ENCODE measurements around the gene BRD3. TPM values are rescaled to one million over a fixed set of nuclear protein-coding genes. Genes with fewer than 3 reads are reported as not detected.

Gene BRD3
- total RNA-seq (ENCODE audit: unreplicated experiment) = 128 TPM
- long read RNA-seq, full-length matches to known transcripts = 8 of 65 reads
- long read RNA-seq, partial matches to known transcripts = 21 of 65 reads
- long read RNA-seq, other reads (novel, unspliced or antisense) = 36 of 65 reads

DNA sequence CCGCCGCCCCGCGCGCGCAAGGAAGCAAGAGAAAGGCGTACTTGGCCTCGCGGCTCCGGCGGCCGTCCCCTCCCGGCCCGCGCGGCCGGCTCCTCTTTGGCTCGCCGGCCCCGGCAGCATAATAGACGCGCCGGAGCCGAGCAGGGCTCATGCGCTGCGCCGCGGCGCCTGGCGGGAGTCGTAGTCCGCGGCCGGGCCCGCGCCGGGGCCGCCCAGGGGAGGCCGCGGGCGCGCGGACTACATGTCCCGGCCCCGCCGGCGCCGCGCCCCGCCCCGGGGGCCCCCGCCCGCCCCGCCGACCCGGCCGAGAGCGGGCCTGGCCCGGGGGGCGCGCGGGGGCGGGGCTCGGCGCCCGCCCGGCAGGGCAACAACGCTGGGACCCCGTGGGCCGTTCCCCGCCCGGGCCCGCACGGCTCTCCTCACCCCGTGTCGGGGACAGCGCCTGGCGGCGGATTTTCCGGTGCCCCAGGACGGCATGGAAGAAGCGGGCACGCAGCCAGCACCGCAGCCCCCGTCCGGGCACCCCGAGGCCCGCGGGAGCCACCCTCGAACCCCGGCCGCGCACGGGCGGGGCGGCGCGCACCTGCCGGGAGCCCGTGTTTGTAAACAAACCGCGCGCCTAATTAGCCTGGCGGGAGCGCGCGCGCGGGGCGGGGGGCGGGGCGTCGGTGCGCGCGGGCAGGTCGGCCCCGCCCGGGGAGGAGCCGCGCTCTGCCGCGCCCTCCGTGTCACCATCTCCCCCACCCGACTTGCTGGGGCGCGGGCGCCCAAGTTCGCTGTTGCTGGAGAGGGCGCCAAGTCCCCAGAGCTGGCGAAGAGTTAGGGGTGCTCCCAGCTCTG is at the start of gene BRD3:
TSS of gene BRD3 (minus strand) at position 123 of the 840 bp plus-strand sequence. CDS start 14,549 bp downstream, outside the sequence.
- Mint-ChIP-seq H3K4me3 (ENCODE audit: unreplicated experiment) (peak within 1 kb of the TSS; percentile 94), H3K36me3 (ENCODE audit: unreplicated experiment) (no peaks in the 10 kb centered on the region), H3K9me3 (ENCODE audit: unreplicated experiment) (peaks cover 12% of the 10 kb centered on the region), H3K27me3 (ENCODE audit: unreplicated experiment) (peaks cover 10% of the 10 kb centered on the region), H3K4me1 (ENCODE audit: low read depth, unreplicated experiment) (peaks cover 13% of the 10 kb centered on the region), H3K27ac (ENCODE audit: unreplicated experiment) (peak within 1 kb of the TSS; percentile 84)
- TF ChIP-seq, protein P1, sequence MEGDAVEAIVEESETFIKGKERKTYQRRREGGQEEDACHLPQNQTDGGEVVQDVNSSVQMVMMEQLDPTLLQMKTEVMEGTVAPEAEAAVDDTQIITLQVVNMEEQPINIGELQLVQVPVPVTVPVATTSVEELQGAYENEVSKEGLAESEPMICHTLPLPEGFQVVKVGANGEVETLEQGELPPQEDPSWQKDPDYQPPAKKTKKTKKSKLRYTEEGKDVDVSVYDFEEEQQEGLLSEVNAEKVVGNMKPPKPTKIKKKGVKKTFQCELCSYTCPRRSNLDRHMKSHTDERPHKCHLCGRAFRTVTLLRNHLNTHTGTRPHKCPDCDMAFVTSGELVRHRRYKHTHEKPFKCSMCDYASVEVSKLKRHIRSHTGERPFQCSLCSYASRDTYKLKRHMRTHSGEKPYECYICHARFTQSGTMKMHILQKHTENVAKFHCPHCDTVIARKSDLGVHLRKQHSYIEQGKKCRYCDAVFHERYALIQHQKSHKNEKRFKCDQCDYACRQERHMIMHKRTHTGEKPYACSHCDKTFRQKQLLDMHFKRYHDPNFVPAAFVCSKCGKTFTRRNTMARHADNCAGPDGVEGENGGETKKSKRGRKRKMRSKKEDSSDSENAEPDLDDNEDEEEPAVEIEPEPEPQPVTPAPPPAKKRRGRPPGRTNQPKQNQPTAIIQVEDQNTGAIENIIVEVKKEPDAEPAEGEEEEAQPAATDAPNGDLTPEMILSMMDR (IDR thresholded peaks at IDR 0.05; ENCODE audit: partially characterized antibody, unreplicated experiment) = no peak
- DNase-seq = peak; percentile 85

- Mint-ChIP-seq H3K4me3 (ENCODE audit: unreplicated experiment) (no peak overlapping the region), H3K27ac (ENCODE audit: unreplicated experiment) (no peak overlapping the region), H3K27me3 (ENCODE audit: unreplicated experiment) (peaks cover 3% of the 10 kb centered on the region), H3K4me1 (ENCODE audit: low read depth, unreplicated experiment) (no peaks in the 10 kb centered on the region), H3K9me3 (ENCODE audit: unreplicated experiment) (no peaks in the 10 kb centered on the region), H3K36me3 (ENCODE audit: unreplicated experiment) (no peaks in the 10 kb centered on the region)
- TF ChIP-seq, protein P1 (IDR thresholded peaks at IDR 0.05; ENCODE audit: partially characterized antibody, unreplicated experiment) = no peak
- no peak for DNase-seq
Observed at GRCh38 chr9:134112561-134112960, 44.7 kb upstream of the BRD3 start.

DNA sequence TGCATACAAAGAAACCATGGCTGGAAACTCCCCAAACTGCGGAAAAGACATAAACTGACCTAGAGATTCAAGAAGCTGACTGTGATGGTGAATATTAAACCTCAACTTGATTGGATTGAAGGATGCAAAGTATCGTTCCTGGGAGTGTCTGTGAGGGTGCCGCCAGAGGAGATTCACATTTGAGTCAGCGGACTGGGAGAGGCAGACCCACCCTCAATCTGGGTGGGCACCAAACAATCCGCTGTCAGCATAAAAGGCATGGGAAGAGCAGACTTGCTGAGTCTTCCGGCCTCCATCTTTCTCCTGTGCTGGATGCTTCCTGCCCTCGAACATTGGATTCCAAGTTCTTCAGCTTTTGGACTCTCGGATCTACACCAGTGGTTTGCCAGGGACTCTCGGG is 43.2 kb upstream of the BRD3 start:
- no peaks in the 10 kb centered on the region for H3K4me1 Mint-ChIP-seq (ENCODE audit: low read depth, unreplicated experiment)
- no peaks in the 10 kb centered on the region for H3K36me3 Mint-ChIP-seq (ENCODE audit: unreplicated experiment)
- no peak for DNase-seq
- TF ChIP-seq, protein P1 (IDR thresholded peaks at IDR 0.05; ENCODE audit: partially characterized antibody, unreplicated experiment) = no peak
- H3K4me3 Mint-ChIP-seq (ENCODE audit: unreplicated experiment) = no peak overlapping the region
- H3K27ac Mint-ChIP-seq (ENCODE audit: unreplicated experiment) = no peak overlapping the region
- H3K9me3 Mint-ChIP-seq (ENCODE audit: unreplicated experiment) = no peaks in the 10 kb centered on the region
- peaks cover 3% of the 10 kb centered on the region for H3K27me3 Mint-ChIP-seq (ENCODE audit: unreplicated experiment)

DNA sequence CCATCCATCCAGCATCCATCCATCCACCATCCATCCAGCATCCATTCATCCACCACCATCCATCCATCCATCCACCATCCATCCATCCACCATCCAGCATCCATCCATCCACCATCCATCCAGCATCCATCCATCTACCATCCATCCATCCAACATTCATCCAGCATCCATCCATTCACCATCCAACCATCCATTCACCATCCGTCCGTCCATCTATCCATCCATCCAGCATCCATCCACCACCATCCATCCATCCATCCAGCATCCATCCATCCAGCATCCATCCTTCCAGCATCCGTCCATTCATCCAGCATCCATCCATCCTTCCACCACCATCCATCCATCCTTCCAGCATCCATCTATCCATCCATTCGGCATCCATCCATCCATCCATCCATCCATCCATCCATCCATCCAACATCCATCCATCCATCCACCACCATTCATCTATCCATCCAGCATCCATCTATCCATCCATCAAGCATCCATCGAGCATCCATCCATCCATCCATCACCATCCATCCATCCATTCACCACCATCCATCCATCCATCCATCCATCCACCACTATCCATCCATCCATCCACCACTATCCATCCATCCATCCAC is 35.7 kb upstream of the BRD3 start:
- DNase-seq = no peak
- Mint-ChIP-seq H3K27ac (ENCODE audit: unreplicated experiment) (no peak overlapping the region), H3K4me1 (ENCODE audit: low read depth, unreplicated experiment) (no peaks in the 10 kb centered on the region), H3K27me3 (ENCODE audit: unreplicated experiment) (peaks cover 6% of the 10 kb centered on the region), H3K9me3 (ENCODE audit: unreplicated experiment) (peaks cover 17% of the 10 kb centered on the region), H3K36me3 (ENCODE audit: unreplicated experiment) (peaks cover 9% of the 10 kb centered on the region), H3K4me3 (ENCODE audit: unreplicated experiment) (no peak overlapping the region)
- TF ChIP-seq, protein P1 (IDR thresholded peaks at IDR 0.05; ENCODE audit: partially characterized antibody, unreplicated experiment) = no peak

Measured in glutamatergic neuron (in vitro differentiated cells).